HL-60 (cell line): ENCODE results near the gene LIN7C.

ENCODE experiments used
- GABPA ChIP-seq: IDR thresholded peaks from 2 replicates; pipeline ENCODE4 v1.6.1; 2012; ENCODE audit warnings: low read depth
- POLR2AphosphoS5 ChIP-seq: IDR thresholded peaks from 2 replicates; pipeline ENCODE4 v1.6.1; 2012; ENCODE audit warnings: low read depth
- REST ChIP-seq: IDR thresholded peaks from 2 replicates; pipeline ENCODE4 v1.6.1; 2012; ENCODE audit warnings: low read depth; ENCODE audit not compliant: insufficient replicate concordance
- TF ChIP-seq, protein P1 (sequence below): IDR thresholded peaks from one replicate; pipeline ENCODE4 v1.5.1; 2011; ENCODE audit warnings: low read length, control low read depth, inconsistent platforms; ENCODE audit not compliant: insufficient read depth

DNA sequence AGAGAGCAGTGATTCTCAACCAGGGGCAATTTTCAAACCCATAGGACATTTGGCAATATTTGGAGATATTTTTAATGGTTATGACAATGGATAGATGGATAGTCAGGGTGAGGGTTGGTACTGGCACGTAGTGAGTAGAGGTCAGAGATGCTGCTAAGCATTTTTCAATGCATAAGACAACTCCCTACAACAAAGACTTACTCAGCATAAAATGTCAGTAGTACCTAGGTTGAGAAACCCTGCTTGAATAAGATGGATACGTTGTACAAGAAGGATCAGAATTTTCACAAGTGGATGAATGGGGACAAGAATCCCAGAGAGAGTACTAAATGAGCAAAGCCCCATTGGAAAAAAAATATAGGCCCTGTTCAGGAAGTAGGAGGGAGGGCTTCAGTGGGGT is 11.9 kb upstream of the LIN7C start:
- TF ChIP-seq REST (no peak), POLR2AphosphoS5 (no peak), GABPA (no peak)
- TF ChIP-seq, protein P1, sequence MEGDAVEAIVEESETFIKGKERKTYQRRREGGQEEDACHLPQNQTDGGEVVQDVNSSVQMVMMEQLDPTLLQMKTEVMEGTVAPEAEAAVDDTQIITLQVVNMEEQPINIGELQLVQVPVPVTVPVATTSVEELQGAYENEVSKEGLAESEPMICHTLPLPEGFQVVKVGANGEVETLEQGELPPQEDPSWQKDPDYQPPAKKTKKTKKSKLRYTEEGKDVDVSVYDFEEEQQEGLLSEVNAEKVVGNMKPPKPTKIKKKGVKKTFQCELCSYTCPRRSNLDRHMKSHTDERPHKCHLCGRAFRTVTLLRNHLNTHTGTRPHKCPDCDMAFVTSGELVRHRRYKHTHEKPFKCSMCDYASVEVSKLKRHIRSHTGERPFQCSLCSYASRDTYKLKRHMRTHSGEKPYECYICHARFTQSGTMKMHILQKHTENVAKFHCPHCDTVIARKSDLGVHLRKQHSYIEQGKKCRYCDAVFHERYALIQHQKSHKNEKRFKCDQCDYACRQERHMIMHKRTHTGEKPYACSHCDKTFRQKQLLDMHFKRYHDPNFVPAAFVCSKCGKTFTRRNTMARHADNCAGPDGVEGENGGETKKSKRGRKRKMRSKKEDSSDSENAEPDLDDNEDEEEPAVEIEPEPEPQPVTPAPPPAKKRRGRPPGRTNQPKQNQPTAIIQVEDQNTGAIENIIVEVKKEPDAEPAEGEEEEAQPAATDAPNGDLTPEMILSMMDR, result no peak
